Subcutaneous abdominal adipose tissue (tissue), 5 donors: ENCODE data around the gene SLC17A5.

Experiments used
- H3K27ac ChIP-seq: one replicate; pipeline ENCODE4 v1.7.0; 2013; ENCODE audit warnings: low read depth, mild to moderate bottlenecking, inconsistent platforms, low read length, moderate library complexity
- H3K27me3 ChIP-seq, 5 donors: one replicate each; pipeline ENCODE4 v1.7.0; 2013; ENCODE audit warnings: low read length in 5 of 5, inconsistent platforms in 1 of 5; ENCODE audit not compliant: control insufficient read depth in 5 of 5, insufficient read depth in 4 of 5
- H3K36me3 ChIP-seq, 5 donors: one replicate each; pipeline ENCODE4 v1.7.0; 2013; ENCODE audit warnings: low read length in 5 of 5; ENCODE audit not compliant: control insufficient read depth in 5 of 5, insufficient read depth in 5 of 5
- H3K4me1 ChIP-seq, 5 donors: one replicate each; pipeline ENCODE4 v1.7.0; 2013; ENCODE audit warnings: low read length in 5 of 5, mild to moderate bottlenecking in 3 of 5, moderate library complexity in 1 of 5; ENCODE audit not compliant: control insufficient read depth in 5 of 5, insufficient read depth in 5 of 5
- H3K4me3 ChIP-seq, 5 donors: one replicate each; pipeline ENCODE4 v1.7.0; 2013; ENCODE audit warnings: low read length in 5 of 5, low read depth in 1 of 5
- H3K9ac ChIP-seq, 5 donors: one replicate each; pipeline ENCODE4 v1.7.0; 2013; ENCODE audit warnings: low read length in 5 of 5, mild to moderate bottlenecking in 4 of 5, moderate library complexity in 3 of 5
- H3K9me3 ChIP-seq, 5 donors: one replicate each; pipeline ENCODE4 v1.7.0; 2013; ENCODE audit warnings: low read length in 5 of 5; ENCODE audit not compliant: control insufficient read depth in 5 of 5
- donor health status: healthy.
- donor health status: healthy.
- donor health status: healthy.
- donor health status: healthy.
- donor health status: healthy.

Gene SLC17A5

GRCh38 chr6:73666393-73666792 lies 12.6 kb upstream of the SLC17A5 start:
- no peaks in the 10 kb centered on the region for H3K4me1 ChIP-seq
- no peak overlapping the region for H3K9ac ChIP-seq
- no peaks in the 10 kb centered on the region for H3K9me3 ChIP-seq
- no peaks in the 10 kb centered on the region for H3K27me3 ChIP-seq
- no peak overlapping the region for H3K27ac ChIP-seq
- no peak overlapping the region for H3K4me3 ChIP-seq
- H3K36me3 ChIP-seq, result no peaks in the 10 kb centered on the region

GRCh38 chr6:73665686-73666319 lies 12.0 kb upstream of the SLC17A5 start:
- Histone ChIP-seq H3K4me1 (no peaks in the 10 kb centered on the region), H3K9me3 (no peaks in the 10 kb centered on the region), H3K9ac (no peak overlapping the region), H3K27ac (no peak overlapping the region), H3K36me3 (no peaks in the 10 kb centered on the region), H3K27me3 (no peaks in the 10 kb centered on the region), H3K4me3 (no peak overlapping the region)

- Histone ChIP-seq H3K4me3 (no peak overlapping the region), H3K27me3 (no peaks in the 10 kb centered on the region), H3K36me3 (no peaks in the 10 kb centered on the region), H3K4me1 (no peaks in the 10 kb centered on the region), H3K9ac (no peak overlapping the region), H3K27ac (no peak overlapping the region), H3K9me3 (no peaks in the 10 kb centered on the region)
Measured at GRCh38 chr6:73664701-73665100, 10.9 kb upstream of the SLC17A5 start.

- H3K4me1 ChIP-seq, result peaks cover 0 to 26% (median 19%) of the 10 kb centered on the region in 5 donors
- H3K4me3 ChIP-seq, result no peak overlapping the region
- no peaks in the 10 kb centered on the region for H3K9me3 ChIP-seq
- no peaks in the 10 kb centered on the region for H3K36me3 ChIP-seq
- no peak overlapping the region for H3K27ac ChIP-seq
- H3K9ac ChIP-seq, result no peak overlapping the region
- no peaks in the 10 kb centered on the region for H3K27me3 ChIP-seq
Measured at GRCh38 chr6:73657201-73657600, 3.4 kb upstream of the SLC17A5 start.

- Histone ChIP-seq H3K36me3 (no peaks in the 10 kb centered on the region), H3K4me3 (no peak overlapping the region), H3K9me3 (no peaks in the 10 kb centered on the region), H3K27ac (no peak overlapping the region), H3K9ac (no peak overlapping the region), H3K4me1 (peaks cover 0 to 31% (median 20%) of the 10 kb centered on the region in 5 donors), H3K27me3 (no peaks in the 10 kb centered on the region)
Measured at GRCh38 chr6:73656531-73657145, 2.8 kb upstream of the SLC17A5 start.

- peaks cover 0 to 31% (median 20%) of the 10 kb centered on the region in 5 donors for H3K4me1 ChIP-seq
- peak overlapping the region; percentile 92 for H3K27ac ChIP-seq
- H3K36me3 ChIP-seq, result no peaks in the 10 kb centered on the region
- H3K4me3 ChIP-seq, result peak overlapping the region in 4 of 5 donors; percentile 93 to 97 (median 94)
- no peaks in the 10 kb centered on the region for H3K9me3 ChIP-seq
- H3K27me3 ChIP-seq, result no peaks in the 10 kb centered on the region
- H3K9ac ChIP-seq, result peak overlapping the region in 2 of 5 donors; percentile 82 to 94
Measured at GRCh38 chr6:73655341-73655917, 1.6 kb upstream of the SLC17A5 start.

- peak overlapping the region; percentile 92 for H3K27ac ChIP-seq
- H3K9me3 ChIP-seq, result no peaks in the 10 kb centered on the region
- H3K4me3 ChIP-seq, result peak overlapping the region; percentile 92 to 99 (median 95)
- peak overlapping the region; percentile 78 to 94 (median 92) for H3K9ac ChIP-seq
- H3K36me3 ChIP-seq, result peaks cover 0 to 7% (median 5%) of the 10 kb centered on the region in 5 donors
- peaks cover 0 to 31% (median 20%) of the 10 kb centered on the region in 5 donors for H3K4me1 ChIP-seq
- no peaks in the 10 kb centered on the region for H3K27me3 ChIP-seq
Measured at GRCh38 chr6:73652637-73653570, 888 bp downstream of the SLC17A5 start.

GRCh38 chr6:73649783-73650182 lies 4.0 kb downstream of the SLC17A5 start:
- no peak overlapping the region for H3K9ac ChIP-seq
- H3K27me3 ChIP-seq, result no peaks in the 10 kb centered on the region
- H3K9me3 ChIP-seq, result no peaks in the 10 kb centered on the region
- peaks cover 0 to 7% (median 5%) of the 10 kb centered on the region in 5 donors for H3K36me3 ChIP-seq
- H3K27ac ChIP-seq, result no peak overlapping the region
- no peak overlapping the region for H3K4me3 ChIP-seq
- peaks cover 0 to 35% (median 28%) of the 10 kb centered on the region in 5 donors for H3K4me1 ChIP-seq

GRCh38 chr6:73648166-73648565 lies 5.6 kb downstream of the SLC17A5 start:
- H3K36me3 ChIP-seq, result peaks cover 0 to 7% (median 5%) of the 10 kb centered on the region in 5 donors
- H3K27ac ChIP-seq, result no peak overlapping the region
- H3K9ac ChIP-seq, result no peak overlapping the region
- no peaks in the 10 kb centered on the region for H3K27me3 ChIP-seq
- H3K9me3 ChIP-seq, result no peaks in the 10 kb centered on the region
- no peak overlapping the region for H3K4me3 ChIP-seq
- H3K4me1 ChIP-seq, result peaks cover 0 to 27% (median 22%) of the 10 kb centered on the region in 5 donors
